Activated naive CD8-positive, alpha-beta T cell treated with anti-CD3 and anti-CD28 coated beads, Interleukin-2, amount 50 U/mL, for 24 hours (primary cell): Measurements from ENCODE around the gene AFAP1L2.
A peak's percentile ranks its signal among the peaks of the same experiment; 100 is the strongest.

Experiments used
- ATAC-seq: fragments of 150-1000 bp; cut with Tn5 transposase; one replicate; pipeline ENCODE4 v1.10.0; 2021
- DNase-seq: peaks from one replicate; pipeline ENCODE4 v3.0.0; 2021
- H3K27ac Mint-ChIP-seq: one replicate; pipeline ENCODE4 v1.8.0; 2021; ENCODE audit warnings: mild to moderate bottlenecking, mixed read lengths
- H3K27me3 Mint-ChIP-seq: one replicate; pipeline ENCODE4 v1.8.0; 2021; ENCODE audit warnings: mixed read lengths
- H3K36me3 Mint-ChIP-seq: one replicate; pipeline ENCODE4 v1.8.0; 2021; ENCODE audit warnings: low read depth, mixed read lengths
- H3K4me1 Mint-ChIP-seq: one replicate; pipeline ENCODE4 v1.8.0; 2021; ENCODE audit warnings: mixed read lengths
- H3K4me3 Mint-ChIP-seq: one replicate; pipeline ENCODE4 v1.8.0; 2021; ENCODE audit warnings: mild to moderate bottlenecking, moderate library complexity, mixed read lengths
- H3K9me3 Mint-ChIP-seq: one replicate; pipeline ENCODE4 v1.8.0; 2021; ENCODE audit warnings: mixed read lengths

Gene AFAP1L2

DNA sequence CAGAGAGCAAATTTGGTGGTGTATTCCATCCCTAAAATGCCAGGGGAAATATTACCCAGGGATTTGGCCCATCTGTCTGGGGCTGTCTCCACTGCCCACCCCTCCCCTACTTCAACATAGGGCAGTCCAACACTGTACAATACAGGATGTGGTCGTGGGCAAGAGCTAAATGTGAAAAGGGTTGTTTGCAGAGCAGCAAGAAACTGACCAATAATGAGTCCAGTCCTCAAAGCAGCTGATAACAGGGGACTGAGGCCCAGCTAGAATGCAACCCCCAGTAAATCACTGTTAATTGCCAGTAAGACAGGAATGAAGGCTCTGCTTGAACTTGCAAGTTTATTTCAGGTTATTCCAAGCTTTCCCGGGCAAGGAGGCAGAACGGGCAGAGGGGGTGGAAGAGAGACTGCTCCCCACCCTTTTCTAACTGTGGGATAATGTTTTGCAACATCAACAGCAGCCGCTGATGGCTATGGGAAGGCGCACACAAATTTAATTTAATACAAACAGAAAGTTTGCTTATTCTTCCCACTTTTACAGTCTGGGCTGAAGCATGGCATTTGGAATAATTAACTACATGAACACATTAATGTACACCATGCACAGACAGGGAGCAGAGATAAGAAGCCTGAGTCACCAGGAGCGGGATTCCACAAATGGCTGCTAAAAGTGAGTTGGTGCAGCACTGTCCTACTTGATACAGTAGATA lies 36.8 kb downstream of the AFAP1L2 start:
- H3K36me3 Mint-ChIP-seq = no peaks in the 10 kb centered on the region
- no peaks in the 10 kb centered on the region for H3K9me3 Mint-ChIP-seq
- no peak overlapping the region for H3K27ac Mint-ChIP-seq
- no peaks in the 10 kb centered on the region for H3K4me1 Mint-ChIP-seq
- no peaks in the 10 kb centered on the region for H3K27me3 Mint-ChIP-seq
- ATAC-seq (no peak), DNase-seq (no peak)
- no peak overlapping the region for H3K4me3 Mint-ChIP-seq

DNA sequence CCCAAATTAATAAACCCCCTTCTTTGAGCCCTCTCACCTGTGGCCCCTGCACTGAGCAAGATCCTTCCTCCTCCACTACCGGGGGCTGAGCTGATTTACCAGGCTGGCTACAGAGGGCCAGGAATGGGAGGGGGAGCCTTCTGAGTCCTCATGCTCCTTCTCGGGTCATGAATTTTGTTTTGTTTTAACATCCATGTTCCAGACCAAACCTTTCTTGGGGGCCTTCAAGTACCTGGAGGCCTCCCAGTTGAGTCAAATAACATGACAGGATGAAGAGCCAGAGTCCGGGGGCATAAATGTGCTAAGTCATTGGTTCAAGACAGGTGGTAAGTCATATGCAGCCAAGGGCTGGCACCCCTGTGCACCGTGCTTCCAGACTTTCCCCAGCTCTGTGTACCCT lies 39.6 kb downstream of the AFAP1L2 start:
- Mint-ChIP-seq H3K36me3 (no peaks in the 10 kb centered on the region), H3K27ac (no peak overlapping the region), H3K27me3 (no peaks in the 10 kb centered on the region), H3K4me1 (no peaks in the 10 kb centered on the region), H3K9me3 (no peaks in the 10 kb centered on the region), H3K4me3 (no peak overlapping the region)
- ATAC-seq = no peak
- no peak for DNase-seq

DNA sequence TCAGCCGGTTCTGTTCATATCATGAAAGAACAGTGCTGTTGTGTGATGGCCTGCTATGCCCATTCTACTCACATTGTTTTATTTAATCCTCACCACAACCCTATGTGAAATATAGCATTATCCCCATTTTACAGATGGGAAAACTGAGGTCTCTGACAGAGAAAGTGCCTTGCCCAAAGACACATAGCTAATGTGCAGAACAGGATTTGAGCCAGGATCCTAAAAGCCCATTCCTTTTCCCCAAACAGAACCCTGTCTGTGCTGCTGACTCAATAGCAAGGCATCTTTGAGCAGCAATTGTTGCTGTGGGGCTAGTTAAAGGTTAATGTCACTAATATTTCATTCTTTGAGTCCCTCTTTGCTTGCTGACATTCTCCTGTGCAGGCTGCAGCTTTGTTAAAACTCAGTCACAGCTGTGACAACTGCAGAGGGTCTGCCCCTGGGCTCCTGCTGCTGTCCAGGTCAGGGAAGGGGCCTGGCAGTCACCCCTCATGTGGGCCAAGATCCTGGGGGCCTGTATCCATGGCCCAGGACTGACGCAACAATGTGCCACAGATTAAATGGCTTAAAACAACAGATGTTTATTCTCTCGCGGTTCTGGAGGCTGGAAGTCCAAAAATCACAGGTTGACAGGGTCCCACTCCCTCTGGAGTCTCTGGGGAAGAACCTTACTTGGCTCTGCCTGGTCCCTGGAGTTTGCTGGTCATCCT lies 40.4 kb downstream of the AFAP1L2 start:
- Mint-ChIP-seq H3K4me1 (no peaks in the 10 kb centered on the region), H3K9me3 (no peaks in the 10 kb centered on the region), H3K4me3 (no peak overlapping the region), H3K36me3 (no peaks in the 10 kb centered on the region), H3K27me3 (no peaks in the 10 kb centered on the region), H3K27ac (no peak overlapping the region)
- no peak for ATAC-seq
- DNase-seq = no peak

DNA sequence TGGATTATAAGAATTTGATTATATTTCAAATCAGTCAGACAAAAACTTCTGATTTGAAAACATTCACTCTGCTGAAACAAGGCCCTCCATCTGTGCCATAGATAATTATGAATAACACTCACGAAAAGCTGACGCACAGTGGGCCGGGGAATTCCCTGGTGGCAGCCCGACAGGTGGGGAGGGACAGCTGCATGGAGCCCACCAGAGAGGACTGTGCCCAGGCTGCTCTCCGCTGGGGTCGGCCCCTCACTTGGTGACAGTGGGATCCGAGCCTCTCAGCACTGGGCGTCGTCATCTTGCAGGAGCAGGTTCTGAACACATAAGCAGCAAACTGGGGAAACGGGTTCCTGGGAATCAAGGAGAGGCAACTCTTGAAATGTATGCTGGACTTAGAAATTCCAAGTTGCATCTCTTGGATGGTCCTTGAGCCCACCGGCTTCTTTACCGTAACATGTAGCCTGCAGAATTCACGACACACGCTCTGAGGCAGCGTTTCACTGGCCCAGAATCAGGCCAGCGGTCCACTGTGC lies 41.4 kb downstream of the AFAP1L2 start:
- H3K9me3 Mint-ChIP-seq = no peaks in the 10 kb centered on the region
- no peak for DNase-seq
- H3K27me3 Mint-ChIP-seq = no peaks in the 10 kb centered on the region
- no peaks in the 10 kb centered on the region for H3K36me3 Mint-ChIP-seq
- H3K4me3 Mint-ChIP-seq = no peak overlapping the region
- no peak overlapping the region for H3K27ac Mint-ChIP-seq
- ATAC-seq = no peak
- H3K4me1 Mint-ChIP-seq = peaks cover 5% of the 10 kb centered on the region

DNA sequence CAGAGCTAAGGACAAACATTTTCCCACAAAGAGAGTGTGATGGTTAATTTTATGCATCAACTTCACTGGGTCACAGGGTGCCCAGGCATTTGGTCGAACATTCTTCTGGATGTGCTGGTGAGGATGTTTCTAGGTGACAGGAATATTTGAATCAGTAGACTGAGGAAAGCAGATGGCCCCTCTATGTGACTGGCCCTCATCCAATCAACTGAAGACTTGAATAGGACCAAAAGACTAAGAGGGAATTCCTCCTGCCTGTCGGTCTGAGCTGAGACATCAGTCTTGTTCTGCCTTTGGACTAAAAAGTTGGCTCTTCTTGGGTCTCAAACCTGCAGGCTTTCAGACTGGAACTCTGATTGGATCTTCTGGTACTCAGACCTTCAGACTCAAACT lies 44.4 kb downstream of the AFAP1L2 start:
- DNase-seq (no peak), ATAC-seq (no peak)
- no peaks in the 10 kb centered on the region for H3K36me3 Mint-ChIP-seq
- no peaks in the 10 kb centered on the region for H3K9me3 Mint-ChIP-seq
- H3K4me3 Mint-ChIP-seq = no peak overlapping the region
- peaks cover 18% of the 10 kb centered on the region for H3K4me1 Mint-ChIP-seq
- no peak overlapping the region for H3K27ac Mint-ChIP-seq
- H3K27me3 Mint-ChIP-seq = peaks cover 3% of the 10 kb centered on the region

DNA sequence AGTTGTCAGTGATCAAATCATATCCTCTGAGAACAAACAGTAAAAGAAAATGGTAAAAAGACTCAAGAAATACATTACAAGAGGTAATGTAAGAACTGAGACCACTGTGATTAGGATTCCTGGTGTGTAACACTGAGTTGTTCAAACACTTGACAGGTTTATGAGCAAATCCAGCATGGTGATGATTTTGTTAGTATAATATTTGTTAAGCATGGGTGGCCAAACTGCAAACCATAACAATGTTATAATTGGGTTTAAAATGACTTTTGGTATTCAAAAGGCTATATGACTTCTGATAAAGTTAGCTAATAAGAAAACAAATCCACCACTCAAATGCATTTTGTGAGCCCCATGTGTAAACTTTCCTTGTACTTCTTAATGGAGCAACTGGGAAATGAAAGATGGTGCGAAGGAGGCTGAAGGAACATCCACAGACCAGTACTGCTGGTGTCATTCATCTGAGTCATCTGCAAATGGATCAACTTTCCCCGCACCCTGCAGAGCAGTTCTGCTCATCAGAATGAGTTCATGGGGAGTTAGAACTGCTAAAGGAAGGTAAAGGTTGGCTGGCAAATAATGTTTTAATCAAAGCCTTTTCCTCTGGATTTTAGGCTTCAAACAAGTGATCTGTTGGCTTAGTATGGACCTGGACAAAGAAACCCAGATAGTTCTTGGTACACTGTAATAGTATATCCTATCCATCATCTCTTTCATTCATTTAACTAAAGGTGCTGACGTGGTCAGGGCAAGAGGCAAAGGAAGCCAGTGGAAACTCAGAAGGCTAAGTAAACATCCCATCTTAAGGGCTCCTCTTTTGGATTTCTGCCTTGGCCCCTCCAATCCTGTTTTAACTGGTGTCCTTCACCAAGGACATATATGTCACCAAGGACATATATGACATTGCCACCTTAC lies 45.0 kb downstream of the AFAP1L2 start:
- H3K4me1 Mint-ChIP-seq = peaks cover 18% of the 10 kb centered on the region
- H3K27me3 Mint-ChIP-seq = peaks cover 3% of the 10 kb centered on the region
- H3K36me3 Mint-ChIP-seq = no peaks in the 10 kb centered on the region
- ATAC-seq (no peak), DNase-seq (no peak)
- no peak overlapping the region for H3K4me3 Mint-ChIP-seq
- H3K9me3 Mint-ChIP-seq = no peaks in the 10 kb centered on the region
- no peak overlapping the region for H3K27ac Mint-ChIP-seq

DNA sequence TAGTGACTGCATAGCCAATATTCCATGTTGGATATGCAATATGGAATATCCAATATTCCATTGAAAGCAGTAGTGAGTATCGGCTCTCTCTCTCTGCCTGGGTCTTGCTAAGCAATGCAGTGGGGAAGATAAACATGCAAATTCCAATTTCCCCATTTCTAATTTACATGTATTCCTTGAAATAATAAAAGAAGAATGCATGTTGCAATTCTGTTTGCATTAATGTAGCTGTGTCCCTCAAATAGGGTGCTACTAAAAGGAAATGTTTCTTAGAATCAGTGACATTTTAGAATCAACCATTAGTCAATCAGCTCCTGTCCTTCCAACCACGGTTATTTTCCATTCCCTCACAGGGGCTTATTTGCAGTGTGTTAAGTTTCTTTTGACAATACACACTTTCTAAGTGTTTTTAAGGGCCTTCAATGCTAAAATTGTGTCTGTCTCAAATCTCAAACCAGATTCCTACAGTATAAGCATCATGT lies 46.7 kb downstream of the AFAP1L2 start:
- DNase-seq = no peak
- H3K4me3 Mint-ChIP-seq = peak overlapping the region; percentile 0

DNA sequence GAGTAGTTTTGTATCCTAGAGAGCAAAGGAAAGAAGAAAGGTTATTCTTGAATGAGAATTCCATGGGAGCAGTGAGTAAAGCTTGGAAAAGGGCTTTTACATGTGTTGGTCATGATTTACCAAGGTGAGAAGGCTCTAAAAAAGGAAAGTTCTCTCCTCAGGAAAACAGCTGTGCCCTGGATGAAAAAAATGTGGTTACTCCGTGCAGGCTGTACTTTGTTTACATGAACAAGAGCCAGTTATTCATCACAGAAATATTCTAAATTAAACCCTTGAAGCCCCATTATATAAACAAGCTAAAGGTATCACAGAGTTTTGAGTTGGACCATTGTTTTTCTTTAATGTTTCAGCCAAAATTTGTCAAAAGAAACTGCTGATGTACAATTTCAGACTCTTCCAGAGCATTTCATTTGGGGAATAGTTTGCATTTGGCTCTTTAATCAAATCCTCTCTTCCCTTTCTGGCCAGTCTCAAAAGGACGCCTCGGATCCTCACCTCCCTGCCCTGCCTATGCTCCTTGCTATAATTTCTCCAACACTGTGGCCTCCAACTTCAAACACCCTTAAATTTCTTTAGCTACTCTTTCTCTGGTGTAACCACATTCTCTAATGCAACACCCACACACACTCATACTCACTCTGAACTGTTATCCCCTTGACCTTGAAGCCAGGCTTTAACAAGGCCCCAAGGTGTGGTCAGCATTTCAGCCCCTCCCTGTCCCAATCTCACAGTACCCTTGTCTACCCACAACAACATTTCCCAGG lies 47.4 kb downstream of the AFAP1L2 start:
- H3K9me3 Mint-ChIP-seq = no peaks in the 10 kb centered on the region
- H3K4me3 Mint-ChIP-seq = peak overlapping the region; percentile 0
- no peaks in the 10 kb centered on the region for H3K36me3 Mint-ChIP-seq
- peak overlapping the region; percentile 1 for H3K27ac Mint-ChIP-seq
- peaks cover 3% of the 10 kb centered on the region for H3K27me3 Mint-ChIP-seq
- no peak for DNase-seq
- peak; percentile 60 for ATAC-seq
- peaks cover 18% of the 10 kb centered on the region for H3K4me1 Mint-ChIP-seq

More for the DNA sequence above, 46.7 kb downstream of the AFAP1L2 start:
- peak overlapping the region; percentile 3 for H3K27ac Mint-ChIP-seq
- peaks cover 3% of the 10 kb centered on the region for H3K27me3 Mint-ChIP-seq
- no peaks in the 10 kb centered on the region for H3K9me3 Mint-ChIP-seq
- peak; percentile 76 for ATAC-seq
- peaks cover 18% of the 10 kb centered on the region for H3K4me1 Mint-ChIP-seq
- no peaks in the 10 kb centered on the region for H3K36me3 Mint-ChIP-seq

DNA sequence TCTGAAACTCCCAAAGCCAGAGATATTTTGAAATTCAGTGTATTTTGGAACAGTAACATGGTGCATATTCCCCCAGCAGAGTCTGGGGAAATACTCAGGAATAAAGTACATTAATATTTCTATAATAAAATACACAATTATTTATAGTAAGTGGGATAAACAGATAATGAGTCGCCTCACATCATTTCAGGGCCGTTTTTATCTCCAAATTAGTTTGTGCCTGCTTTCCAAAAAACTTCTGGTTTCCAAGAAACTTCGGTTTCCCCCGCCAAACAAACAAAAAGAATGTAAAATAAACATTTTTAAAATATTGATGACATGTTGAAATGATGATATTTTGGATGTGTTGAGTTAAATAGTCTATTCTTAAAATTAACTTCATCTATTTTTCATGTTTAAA lies 48.2 kb downstream of the AFAP1L2 start:
- Mint-ChIP-seq H3K36me3 (no peaks in the 10 kb centered on the region), H3K27me3 (peaks cover 3% of the 10 kb centered on the region), H3K27ac (no peak overlapping the region), H3K4me3 (no peak overlapping the region), H3K9me3 (no peaks in the 10 kb centered on the region), H3K4me1 (peaks cover 18% of the 10 kb centered on the region)
- DNase-seq (no peak), ATAC-seq (no peak)

DNA sequence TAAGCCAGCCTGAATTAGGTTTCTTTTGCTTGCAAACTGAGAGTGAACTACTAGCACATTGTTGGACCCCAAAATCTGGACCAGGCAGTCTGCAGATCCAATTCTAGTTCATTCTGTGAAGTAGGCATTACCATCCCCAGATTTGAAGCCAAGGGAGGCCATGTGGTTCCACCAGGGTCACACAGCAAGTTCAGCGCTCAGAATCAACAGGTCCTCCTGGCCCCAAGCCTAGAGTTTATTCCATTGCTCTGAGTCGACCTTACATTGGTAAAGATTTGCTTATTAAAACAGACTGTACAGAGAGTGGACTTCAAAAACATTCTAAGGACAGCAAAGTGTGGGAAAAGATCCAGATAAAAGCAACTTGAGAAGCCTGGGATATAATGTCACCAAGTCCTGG lies 50.9 kb downstream of the AFAP1L2 start:
- ATAC-seq (no peak), DNase-seq (no peak)
- Mint-ChIP-seq H3K9me3 (no peaks in the 10 kb centered on the region), H3K4me3 (no peak overlapping the region), H3K27ac (no peak overlapping the region), H3K27me3 (peaks cover 3% of the 10 kb centered on the region), H3K36me3 (no peaks in the 10 kb centered on the region), H3K4me1 (peaks cover 18% of the 10 kb centered on the region)

DNA sequence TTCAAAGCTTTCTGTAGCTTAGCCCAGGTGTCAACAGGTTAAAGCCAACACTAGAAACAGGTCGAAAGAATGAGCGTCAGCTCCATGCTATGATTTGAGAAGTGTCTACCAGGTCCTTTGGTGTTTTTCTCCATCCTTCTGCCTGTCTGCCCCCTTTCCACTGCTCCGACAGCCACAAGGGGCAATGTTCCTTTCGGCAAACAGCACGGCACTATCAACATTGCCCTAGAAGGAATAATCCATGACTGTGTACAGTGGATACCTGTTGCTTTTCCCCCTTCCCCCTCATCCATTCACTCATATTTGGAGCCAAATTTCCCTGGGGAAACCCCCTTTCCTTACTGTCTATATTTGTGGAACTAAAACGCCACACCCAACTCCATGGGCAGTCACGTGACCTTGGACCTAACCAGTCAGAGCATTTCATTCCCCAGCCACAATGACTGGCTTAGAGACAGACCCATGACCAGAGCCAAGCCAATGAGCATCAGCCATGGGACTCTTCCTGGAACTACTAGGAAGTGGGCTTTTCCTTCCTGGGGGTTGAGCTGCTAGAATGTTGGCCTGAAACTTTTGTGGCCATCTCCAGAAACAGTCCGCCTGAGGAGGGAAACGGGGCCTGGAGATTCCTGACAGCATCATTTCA lies 51.5 kb downstream of the AFAP1L2 start:
- H3K36me3 Mint-ChIP-seq = no peaks in the 10 kb centered on the region
- no peak overlapping the region for H3K27ac Mint-ChIP-seq
- DNase-seq (no peak), ATAC-seq (no peak)
- H3K27me3 Mint-ChIP-seq = peaks cover 3% of the 10 kb centered on the region
- no peaks in the 10 kb centered on the region for H3K9me3 Mint-ChIP-seq
- no peak overlapping the region for H3K4me3 Mint-ChIP-seq
- peaks cover 12% of the 10 kb centered on the region for H3K4me1 Mint-ChIP-seq

DNA sequence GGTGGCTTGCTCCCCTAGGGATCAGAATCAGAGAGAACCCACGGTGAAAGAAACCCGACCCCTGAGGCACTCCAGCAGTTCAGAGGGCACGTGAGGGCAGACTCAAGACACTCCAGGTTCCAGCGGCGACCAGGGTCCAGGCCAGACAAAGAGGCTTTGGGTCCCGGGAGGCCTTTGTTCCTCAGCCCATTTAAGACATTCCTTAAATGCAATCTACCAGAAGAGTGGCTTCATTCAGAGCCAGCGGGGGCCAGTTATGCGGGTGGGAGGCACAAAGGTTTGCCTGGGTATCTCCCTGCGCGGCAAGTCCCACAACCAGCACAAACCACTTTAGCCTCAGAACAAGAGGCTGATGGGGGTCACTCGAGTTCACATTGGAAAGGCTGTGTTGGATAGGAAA lies 53.6 kb downstream of the AFAP1L2 start:
- H3K27me3 Mint-ChIP-seq = peaks cover 3% of the 10 kb centered on the region
- no peaks in the 10 kb centered on the region for H3K9me3 Mint-ChIP-seq
- ATAC-seq (no peak), DNase-seq (no peak)
- no peaks in the 10 kb centered on the region for H3K36me3 Mint-ChIP-seq
- peaks cover 11% of the 10 kb centered on the region for H3K4me1 Mint-ChIP-seq
- no peak overlapping the region for H3K4me3 Mint-ChIP-seq
- H3K27ac Mint-ChIP-seq = no peak overlapping the region

DNA sequence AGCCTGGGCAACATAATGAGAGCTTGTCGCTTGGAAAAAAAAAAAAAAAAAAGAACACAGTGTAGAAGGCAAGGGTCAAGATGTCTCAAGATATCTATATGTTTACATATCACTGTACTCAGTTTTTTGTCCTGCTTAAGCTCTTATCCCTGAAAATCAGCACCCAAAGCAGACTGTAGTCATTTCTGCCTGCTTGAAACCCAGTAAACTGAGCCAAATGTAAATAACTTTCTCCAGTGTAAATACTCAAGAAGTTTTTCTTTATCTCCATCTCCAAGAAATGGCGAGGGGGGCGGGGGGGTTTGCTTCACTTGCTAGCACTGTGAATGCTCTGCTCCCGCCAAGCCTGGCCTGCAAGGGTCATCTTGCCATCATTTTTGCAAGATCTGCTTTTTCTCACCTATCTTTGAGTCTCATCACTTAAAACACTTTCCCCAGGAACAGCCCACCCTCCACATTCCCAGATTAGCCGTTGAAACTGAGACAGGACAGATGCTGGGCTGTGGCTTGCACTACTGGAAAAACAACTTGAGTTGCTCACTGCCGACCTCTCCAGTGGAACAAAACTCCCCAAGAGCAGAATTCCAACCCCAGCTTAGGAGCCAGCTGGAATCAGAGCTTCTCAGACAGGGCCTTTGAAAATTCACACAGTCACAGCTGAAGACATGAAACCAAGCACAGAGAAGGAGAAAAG lies 54.6 kb downstream of the AFAP1L2 start:
- no peak overlapping the region for H3K4me3 Mint-ChIP-seq
- no peak overlapping the region for H3K27ac Mint-ChIP-seq
- H3K27me3 Mint-ChIP-seq = no peaks in the 10 kb centered on the region
- ATAC-seq = no peak
- peaks cover 12% of the 10 kb centered on the region for H3K4me1 Mint-ChIP-seq
- no peak for DNase-seq
- H3K36me3 Mint-ChIP-seq = no peaks in the 10 kb centered on the region
- H3K9me3 Mint-ChIP-seq = no peaks in the 10 kb centered on the region
